ENCODE results near the gene THBS2. TPM values are rescaled to one million over a fixed set of nuclear protein-coding genes. Genes with fewer than 3 reads are reported as not detected.

The THBS2 gene
- total RNA-seq, 1 donor from 2014 or later = 135 TPM

- Histone ChIP-seq H2AFZ (ENCODE audit: low read depth, low read length) (no peak overlapping the region), H3K27ac (ENCODE audit: low read depth, low read length) (no peak overlapping the region), H3K79me2 (ENCODE audit: insufficient read depth, low read length) (no peaks in the 10 kb centered on the region), H3K4me2 (ENCODE audit: low read length) (no peak overlapping the region), H3K36me3 (ENCODE audit: insufficient read depth, low read length) (no peaks in the 10 kb centered on the region), H3K9me3 (ENCODE audit: insufficient read depth, low read depth, low read length) (no peaks in the 10 kb centered on the region), H3K4me1 (ENCODE audit: insufficient read depth, low read length) (peaks cover 6% of the 10 kb centered on the region), H3K4me3 (ENCODE audit: insufficient read depth, low read depth, low read length) (no peak overlapping the region), H4K20me1 (ENCODE audit: insufficient read depth, low read length) (no peaks in the 10 kb centered on the region), H3K9ac (ENCODE audit: low read length) (no peak overlapping the region), H3K27me3 (ENCODE audit: insufficient read depth, low read length) (no peaks in the 10 kb centered on the region)
- Mint-ChIP-seq H3K9me3 (ENCODE audit: unreplicated experiment) (no peaks in the 10 kb centered on the region), H3K4me3 (ENCODE audit: unreplicated experiment) (no peak overlapping the region), H3K36me3 (ENCODE audit: low read depth, unreplicated experiment) (no peaks in the 10 kb centered on the region), H3K27me3 (ENCODE audit: low read depth, unreplicated experiment) (peaks cover 1% of the 10 kb centered on the region), H3K4me1 (ENCODE audit: low read depth, unreplicated experiment) (peaks cover 20% of the 10 kb centered on the region), H3K27ac (ENCODE audit: unreplicated experiment) (no peak overlapping the region)
- DNase-seq (ENCODE audit: low read depth) (no peak), FAIRE-seq (no peak)
- TF ChIP-seq CTCF (IDR thresholded peaks at IDR 0.05; ENCODE audit: insufficient read depth, low read depth, low read length) (no peak), EZH2 (IDR thresholded peaks at IDR 0.05; ENCODE audit: insufficient read depth, low read length) (no peak)
Measured at GRCh38 chr6:169285165-169285564, 31.5 kb upstream of the THBS2 start.

- H3K9me3 ChIP-seq (ENCODE audit: insufficient read depth, low read depth, low read length) = no peaks in the 10 kb centered on the region
- H3K36me3 ChIP-seq (ENCODE audit: insufficient read depth, low read length) = no peaks in the 10 kb centered on the region
- no peak overlapping the region for H3K4me3 ChIP-seq (ENCODE audit: insufficient read depth, low read depth, low read length)
- peaks cover 6% of the 10 kb centered on the region for H3K4me1 ChIP-seq (ENCODE audit: insufficient read depth, low read length)
- TF ChIP-seq CTCF (IDR thresholded peaks at IDR 0.05; ENCODE audit: insufficient read depth, low read depth, low read length) (no peak), EZH2 (IDR thresholded peaks at IDR 0.05; ENCODE audit: insufficient read depth, low read length) (no peak)
- no peak overlapping the region for H3K4me2 ChIP-seq (ENCODE audit: low read length)
- no peaks in the 10 kb centered on the region for H4K20me1 ChIP-seq (ENCODE audit: insufficient read depth, low read length)
- no peaks in the 10 kb centered on the region for H3K36me3 Mint-ChIP-seq (ENCODE audit: low read depth, unreplicated experiment)
- H3K27ac ChIP-seq (ENCODE audit: low read depth, low read length) = no peak overlapping the region
- DNase-seq (ENCODE audit: low read depth) (no peak), FAIRE-seq (peak; percentile 75)
- H3K27me3 ChIP-seq (ENCODE audit: insufficient read depth, low read length) = no peaks in the 10 kb centered on the region
- no peak overlapping the region for H3K27ac Mint-ChIP-seq (ENCODE audit: unreplicated experiment)
- no peaks in the 10 kb centered on the region for H3K79me2 ChIP-seq (ENCODE audit: insufficient read depth, low read length)
- H3K4me3 Mint-ChIP-seq (ENCODE audit: unreplicated experiment) = no peak overlapping the region
- peaks cover 7% of the 10 kb centered on the region for H3K4me1 Mint-ChIP-seq (ENCODE audit: low read depth, unreplicated experiment)
- no peaks in the 10 kb centered on the region for H3K9me3 Mint-ChIP-seq (ENCODE audit: unreplicated experiment)
- peaks cover 1% of the 10 kb centered on the region for H3K27me3 Mint-ChIP-seq (ENCODE audit: low read depth, unreplicated experiment)
- H3K9ac ChIP-seq (ENCODE audit: low read length) = no peak overlapping the region
- no peak overlapping the region for H2AFZ ChIP-seq (ENCODE audit: low read depth, low read length)
Measured at GRCh38 chr6:169283924-169284323, 30.3 kb upstream of the THBS2 start.

- no peaks in the 10 kb centered on the region for H4K20me1 ChIP-seq (ENCODE audit: insufficient read depth, low read length)
- TF ChIP-seq CTCF (IDR thresholded peaks at IDR 0.05; ENCODE audit: insufficient read depth, low read depth, low read length) (no peak), EZH2 (IDR thresholded peaks at IDR 0.05; ENCODE audit: insufficient read depth, low read length) (no peak)
- Mint-ChIP-seq H3K4me1 (ENCODE audit: low read depth, unreplicated experiment) (no peaks in the 10 kb centered on the region), H3K36me3 (ENCODE audit: low read depth, unreplicated experiment) (no peaks in the 10 kb centered on the region), H3K27me3 (ENCODE audit: low read depth, unreplicated experiment) (no peaks in the 10 kb centered on the region), H3K4me3 (ENCODE audit: unreplicated experiment) (no peak overlapping the region), H3K27ac (ENCODE audit: unreplicated experiment) (no peak overlapping the region), H3K9me3 (ENCODE audit: unreplicated experiment) (no peaks in the 10 kb centered on the region)
- no peak overlapping the region for H3K9ac ChIP-seq (ENCODE audit: low read length)
- FAIRE-seq (no peak), DNase-seq (ENCODE audit: low read depth) (no peak)
- H3K4me3 ChIP-seq (ENCODE audit: insufficient read depth, low read depth, low read length) = no peak overlapping the region
- H3K79me2 ChIP-seq (ENCODE audit: insufficient read depth, low read length) = no peaks in the 10 kb centered on the region
- H2AFZ ChIP-seq (ENCODE audit: low read depth, low read length) = no peak overlapping the region
- no peaks in the 10 kb centered on the region for H3K4me1 ChIP-seq (ENCODE audit: insufficient read depth, low read length)
- H3K27me3 ChIP-seq (ENCODE audit: insufficient read depth, low read length) = no peaks in the 10 kb centered on the region
- H3K27ac ChIP-seq (ENCODE audit: low read depth, low read length) = no peak overlapping the region
- no peaks in the 10 kb centered on the region for H3K9me3 ChIP-seq (ENCODE audit: insufficient read depth, low read depth, low read length)
- no peaks in the 10 kb centered on the region for H3K36me3 ChIP-seq (ENCODE audit: insufficient read depth, low read length)
- H3K4me2 ChIP-seq (ENCODE audit: low read length) = no peak overlapping the region
Measured at GRCh38 chr6:169282043-169282442, 28.4 kb upstream of the THBS2 start.
